B cell (primary cell): ENCODE measurements around the gene MLEC. TPM values are rescaled to one million over a fixed set of nuclear protein-coding genes. Genes with fewer than 3 reads are reported as not detected.

Experiments used
- ATAC-seq: fragments of 200-7000 bp; cut with Tn5 transposase; one replicate; pipeline ENCODE4 v1.10.0; 2021; ENCODE audit warnings: low read depth, mild to moderate bottlenecking, moderate number of reproducible peaks, moderate library complexity
- CTCF ChIA-PET: fragments of 350-600 bp; sonication (Branson Sonifier 250); formaldehyde crosslinking; loops from one replicate; lab custom pipeline; 2021; ENCODE audit warnings: antibody characterized with exemption, inconsistent platforms; lab: Charles Lee
- POLR2A ChIA-PET: fragments of 350-600 bp; sonication (Branson Sonifier 250); formaldehyde crosslinking; loops from one replicate; lab custom pipeline; 2021; ENCODE audit warnings: antibody characterized with exemption; lab: Charles Lee
- DNase-seq: peaks from one replicate; pipeline ENCODE4 v3.0.0; 2013
- H2AFZ ChIP-seq: 2 replicates; pipeline ENCODE4 v1.6.1; 2012; ENCODE audit warnings: mild to moderate bottlenecking, low read depth, low read length; ENCODE audit not compliant: insufficient read depth, poor library complexity, severe bottlenecking
- H3K27ac ChIP-seq, 2 donors: 1 replicate in 1 of 2; 2 replicates in 1 of 2; pipeline ENCODE4 v1.5.1; 2012 to 2013; ENCODE audit warnings: low read length in 2 of 2, mild to moderate bottlenecking in 2 of 2, moderate library complexity in 1 of 2
- H3K27me3 ChIP-seq, 4 experiments: fragments of 200-600 bp in 1 of 4; sonication (generic) in 1 of 4; replicated peaks in 1 of 4; 1 replicate in 2 of 4; 2 replicates in 2 of 4; pipeline versions ENCODE4 v1.6.1 to v1.7.0; 2013 to 2016; ENCODE audit warnings: low read length in 3 of 4, mild to moderate bottlenecking in 2 of 4, mixed read lengths in 1 of 4, moderate library complexity in 1 of 4; ENCODE audit not compliant: insufficient read depth in 4 of 4, control insufficient read depth in 3 of 4; ENCODE audit errors: control extremely low read depth in 1 of 4
- H3K36me3 ChIP-seq, 2 experiments: replicated peaks in 1 of 2; 1 replicate in 1 of 2; 2 replicates in 1 of 2; pipeline versions ENCODE4 v1.6.1 to v1.7.1; 2013; ENCODE audit warnings: low read length in 1 of 2; ENCODE audit not compliant: insufficient read depth in 2 of 2, control insufficient read depth in 1 of 2; ENCODE audit errors: control extremely low read depth in 1 of 2, extremely low read depth in 1 of 2
- H3K4me1 ChIP-seq, 2 donors: fragments of 200-600 bp in 1 of 2; sonication (generic) in 1 of 2; 1 replicate in 1 of 2; 2 replicates in 1 of 2; pipeline versions ENCODE4 v1.5.1 to v1.6.1; 2013 to 2017; ENCODE audit warnings: low read length in 2 of 2; ENCODE audit not compliant: control insufficient read depth in 2 of 2, insufficient read depth in 2 of 2
- H3K4me2 ChIP-seq: replicated peaks from 2 replicates; pipeline ENCODE3; 2012; ENCODE audit warnings: mild to moderate bottlenecking, low read depth, low read length; ENCODE audit not compliant: poor library complexity, severe bottlenecking
- H3K4me3 ChIP-seq, 5 experiments: fragments of 200-600 bp in 1 of 5; sonication (generic) in 1 of 5; 1 replicate in 3 of 5; 2 replicates in 2 of 5; pipeline versions ENCODE4 v1.5.1 to v1.7.0; 2011 to 2016; ENCODE audit warnings: low read length in 4 of 5, mild to moderate bottlenecking in 4 of 5, low read depth in 2 of 5, control low read depth in 1 of 5, moderate library complexity in 1 of 5; ENCODE audit not compliant: insufficient read depth in 1 of 5; ENCODE audit errors: control extremely low read depth in 1 of 5, extremely low read depth in 1 of 5
- H3K79me2 ChIP-seq: fragments of 200-600 bp; sonication (generic); one replicate; pipeline ENCODE4 v1.6.0; 2016; ENCODE audit warnings: low read length; ENCODE audit not compliant: control insufficient read depth, insufficient read depth
- H3K9ac ChIP-seq: fragments of 200-600 bp; sonication (generic); 2 replicates; pipeline ENCODE4 v1.6.1; 2017; ENCODE audit warnings: mild to moderate bottlenecking, low read length, moderate library complexity
- H3K9me3 ChIP-seq, 3 donors: one replicate each; pipeline versions ENCODE4 v1.6.1 to v1.7.1; 2013; ENCODE audit warnings: low read length in 2 of 3; ENCODE audit not compliant: control insufficient read depth in 2 of 3, insufficient read depth in 1 of 3; ENCODE audit errors: control extremely low read depth in 1 of 3
- H4K20me1 ChIP-seq: 2 replicates; pipeline ENCODE4 v1.6.0; 2012; ENCODE audit warnings: mild to moderate bottlenecking, low read length; ENCODE audit not compliant: insufficient read depth, control insufficient read depth, poor library complexity, severe bottlenecking
- H3K27ac Mint-ChIP-seq: one replicate; pipeline ENCODE4 v1.8.0; 2021; ENCODE audit warnings: mixed read lengths
- H3K27me3 Mint-ChIP-seq: one replicate; pipeline ENCODE4 v1.8.0; 2021; ENCODE audit warnings: mixed read lengths
- H3K4me1 Mint-ChIP-seq: one replicate; pipeline ENCODE4 v1.8.0; 2021; ENCODE audit warnings: mixed read lengths
- H3K4me3 Mint-ChIP-seq: one replicate; pipeline ENCODE4 v1.8.0; 2021; ENCODE audit warnings: mixed read lengths
- H3K9me3 Mint-ChIP-seq: one replicate; pipeline ENCODE4 v1.8.0; 2022; ENCODE audit warnings: mixed read lengths; ENCODE audit not compliant: insufficient read depth
- CTCF ChIP-seq: fragments of 200-600 bp; IDR thresholded peaks from one replicate; pipeline ENCODE4 v1.8.0; 2022; ENCODE audit warnings: antibody characterized with exemption, mild to moderate bottlenecking
- EZH2 ChIP-seq: IDR thresholded peaks from 2 replicates; pipeline ENCODE4 v1.6.1; 2012; ENCODE audit warnings: borderline replicate concordance, low read depth, mild to moderate bottlenecking, moderate library complexity, low read length; ENCODE audit not compliant: insufficient read depth, poor library complexity, severe bottlenecking
- WGBS: methylation state at CpG from one replicate; pipeline ENCODE4 v1.1.5; 2013; ENCODE audit warnings: missing lambda C conversion rate; ENCODE audit not compliant: insufficient coverage; 5-methylcytosine and 5-hydroxymethylcytosine counted together
- intact Hi-C: fragments of 100-400 bp; cut with micrococcal nuclease; formaldehyde crosslinking; loops from one replicate; pipeline ENCODE4 v1.10.0; 2022
- polyA plus RNA-seq: library from polyadenylated mRNA; depleted of rRNA; stranded (reverse); fragments of >200 nt; gene quantifications from 2 replicates; pipeline ENCODE4 v1.2.3, GENCODE V29; 2012
- total RNA-seq, 2 donors: library from RNA; stranded (reverse); fragments of 120-200 nt in 1 of 2; gene quantifications; 1 replicate in 1 of 2; 2 replicates in 1 of 2; pipeline versions ENCODE4 v1.2.3 to v1.2.4, GENCODE V29; 2013 to 2022

Gene MLEC
- total and polyA plus RNA-seq, 2 donors (not counting 1 experiment from before 2014, with no cell fraction given), result 5.5 to 52.6 TPM

GRCh38 chr12:120722784-120723183 lies 35.8 kb downstream of the MLEC start:
- Histone ChIP-seq H3K27ac (no peak overlapping the region), H3K36me3 (peaks cover 1 to 33% of the 10 kb centered on the region in 2 experiments), H3K4me3 (no peak overlapping the region), H3K9ac (no peak overlapping the region), H3K27me3 (no peaks in the 10 kb centered on the region), H2AFZ (no peak overlapping the region), H4K20me1 (peaks cover 44% of the 10 kb centered on the region), H3K9me3 (no peaks in the 10 kb centered on the region), H3K79me2 (peaks cover 7% of the 10 kb centered on the region), H3K4me1 (peaks cover 28 to 30% of the 10 kb centered on the region in 2 donors), H3K4me2 (no peak overlapping the region)
- no peak overlapping the region for H3K27ac Mint-ChIP-seq
- no peak overlapping the region for H3K4me3 Mint-ChIP-seq
- no peak for DNase-seq
- no CpG with 5 or more reads among the region's 2 CpGs for WGBS
- POLR2A ChIA-PET, result no interaction called here
- no peaks in the 10 kb centered on the region for H3K27me3 Mint-ChIP-seq
- peaks cover 37% of the 10 kb centered on the region for H3K4me1 Mint-ChIP-seq
- intact Hi-C loops, result no loop called here
- CTCF ChIA-PET, result no interaction called here
- no peak for ATAC-seq
- H3K9me3 Mint-ChIP-seq, result no peaks in the 10 kb centered on the region
- TF ChIP-seq CTCF (no peak), EZH2 (no peak)

- H3K27me3 ChIP-seq, result no peaks in the 10 kb centered on the region
- H3K9me3 Mint-ChIP-seq, result no peaks in the 10 kb centered on the region
- no peak for DNase-seq
- peaks cover 28 to 30% of the 10 kb centered on the region in 2 donors for H3K4me1 ChIP-seq
- H3K9ac ChIP-seq, result no peak overlapping the region
- ChIA-PET POLR2A (no interaction called here), CTCF (interaction anchor here (1.4 to 1.5 kb wide), 2 partner anchors 10 to 78 kb away, joined by 4 to 10 read pairs; no protein-coding TSS in a partner anchor)
- peaks cover 37% of the 10 kb centered on the region for H3K4me1 Mint-ChIP-seq
- ATAC-seq, result no peak
- intact Hi-C loops, result loop anchor here (1.0 to 5.0 kb wide), 6 partner anchors 10 to 178 kb away; partner anchors contain the start of genes POP5, SPPL3 and UNC119B
- no peak overlapping the region for H3K4me3 ChIP-seq
- H4K20me1 ChIP-seq, result peaks cover 38% of the 10 kb centered on the region
- H3K4me2 ChIP-seq, result peak overlapping the region; percentile 92
- TF ChIP-seq EZH2 (no peak), CTCF (no peak)
- 87% methylated on average over 4 of the region's 5 CpGs for WGBS
- H3K79me2 ChIP-seq, result peaks cover 7% of the 10 kb centered on the region
- H3K27me3 Mint-ChIP-seq, result no peaks in the 10 kb centered on the region
- no peak overlapping the region for H3K27ac ChIP-seq
- H2AFZ ChIP-seq, result no peak overlapping the region
- no peaks in the 10 kb centered on the region for H3K9me3 ChIP-seq
- no peak overlapping the region for H3K27ac Mint-ChIP-seq
- peaks cover 0 to 18% of the 10 kb centered on the region in 2 experiments for H3K36me3 ChIP-seq
- H3K4me3 Mint-ChIP-seq, result peak overlapping the region; percentile 90
Measured at GRCh38 chr12:120724720-120725119, 37.8 kb downstream of the MLEC start.
